WTC11 (cell line): ENCODE data around the gene MIA3.

Source experiments
- TCF7 ChIP-seq: sonication (generic); formaldehyde crosslinking; IDR thresholded peaks from 2 replicates; pipeline ENCODE4 v1.8.0; 2022; ENCODE audit warnings: mild to moderate bottlenecking, low read depth, missing genetic modification reagents, moderate library complexity
- TF ChIP-seq, protein P1 (sequence below): sonication (generic); formaldehyde crosslinking; IDR thresholded peaks from 2 replicates; pipeline ENCODE4 v1.8.1; 2023; ENCODE audit warnings: mild to moderate bottlenecking, missing genetic modification reagents, moderate library complexity

GRCh38 chr1:222601257-222601656, 16.6 kb upstream of the MIA3 start:
- TF ChIP-seq, protein P1, sequence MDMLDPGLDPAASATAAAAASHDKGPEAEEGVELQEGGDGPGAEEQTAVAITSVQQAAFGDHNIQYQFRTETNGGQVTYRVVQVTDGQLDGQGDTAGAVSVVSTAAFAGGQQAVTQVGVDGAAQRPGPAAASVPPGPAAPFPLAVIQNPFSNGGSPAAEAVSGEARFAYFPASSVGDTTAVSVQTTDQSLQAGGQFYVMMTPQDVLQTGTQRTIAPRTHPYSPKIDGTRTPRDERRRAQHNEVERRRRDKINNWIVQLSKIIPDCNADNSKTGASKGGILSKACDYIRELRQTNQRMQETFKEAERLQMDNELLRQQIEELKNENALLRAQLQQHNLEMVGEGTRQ = no peak
- no peak for TF ChIP-seq TCF7 (CRISPR knock-in tag)
